Thyroid gland (tissue), 4 donors: ENCODE data around the gene BNIP5. TPM values are rescaled to one million over a fixed set of nuclear protein-coding genes. Genes with fewer than 3 reads are reported as not detected.

Source experiments
- DNase-seq, 2 donors: peaks; one replicate each; pipeline ENCODE4 v3.0.0-alpha.2; 2019
- H3K27ac ChIP-seq, 3 donors: fragments of 200-600 bp; sonication (generic); 1 replicate in 2 of 3; 2 replicates in 1 of 3; pipeline ENCODE4 v1.5.1; 2016 to 2019; ENCODE audit warnings: mild to moderate bottlenecking in 1 of 3, moderate library complexity in 1 of 3
- H3K27me3 ChIP-seq: fragments of 200-600 bp; sonication (generic); one replicate; pipeline ENCODE4 v1.5.1; 2019
- H3K36me3 ChIP-seq, 2 donors: fragments of 200-600 bp; sonication (generic); one replicate each; pipeline ENCODE4 v1.5.1; 2016 to 2019
- H3K4me1 ChIP-seq, 2 donors: fragments of 200-600 bp; sonication (generic); one replicate each; pipeline ENCODE4 v1.5.1; 2017 to 2019
- H3K4me3 ChIP-seq, 3 donors: fragments of 200-600 bp; sonication (generic); replicated peaks in 1 of 3; 1 replicate in 2 of 3; 2 replicates in 1 of 3; pipeline ENCODE4 v1.5.1; 2016; ENCODE audit warnings: mild to moderate bottlenecking in 1 of 3
- H3K9me3 ChIP-seq: fragments of 200-600 bp; sonication (generic); one replicate; pipeline ENCODE4 v1.5.1; 2017
- CTCF ChIP-seq, 6 experiments: fragments of 200-600 bp in 3 of 6; fragments of 450-650 bp in 3 of 6; sonication (generic) in 3 of 6; IDR thresholded peaks; one replicate each; pipeline ENCODE4 v1.5.1; 2016 to 2019; ENCODE audit warnings: antibody characterized with exemption in 6 of 6, mild to moderate bottlenecking in 2 of 6, inconsistent platforms in 1 of 6, moderate library complexity in 1 of 6
- POLR2A ChIP-seq, 2 donors: fragments of 450-650 bp; IDR thresholded peaks; one replicate each; pipeline ENCODE4 v1.6.1; 2017; ENCODE audit warnings: antibody characterized with exemption in 2 of 2, mild to moderate bottlenecking in 2 of 2, moderate library complexity in 1 of 2
- WGBS, 2 donors: methylation state at CpG; one replicate each; pipeline ENCODE4 v1.1.5; 2017; 5-methylcytosine and 5-hydroxymethylcytosine counted together
- intact Hi-C: fragments of 100-400 bp; cut with DNase I; formaldehyde crosslinking; loops from one replicate; pipeline ENCODE4 v1.15.1; 2023
- total RNA-seq, 4 donors: library from RNA; depleted of rRNA; stranded (reverse); fragments of >200 nt; gene quantifications; one replicate each; pipeline ENCODE4 v1.2.3, GENCODE V29; 2016

BNIP5 gene
- total RNA-seq, 4 donors from 2014 or later: not detected

GRCh38 chr6:36357872-36358225 is 21.2 kb upstream of the BNIP5 start:
- Histone ChIP-seq H3K36me3 (no peaks in the 10 kb centered on the region), H3K9me3 (no peaks in the 10 kb centered on the region), H3K4me3 (no peak overlapping the region), H3K4me1 (peaks cover 0 to 18% of the 10 kb centered on the region in 2 donors), H3K27ac (no peak overlapping the region), H3K27me3 (no peaks in the 10 kb centered on the region)
- 86 to 91% methylated on average over 3 of the region's 3 CpGs for WGBS, 2 donors
- intact Hi-C loops: no loop called here
- TF ChIP-seq POLR2A (IDR thresholded peaks at IDR 0.05) (no peak), CTCF (IDR thresholded peaks at IDR 0.05) (no peak)
- DNase-seq: no peak

- intact Hi-C loops: no loop called here
- no peak for TF ChIP-seq CTCF (IDR thresholded peaks at IDR 0.05)
- no peak for TF ChIP-seq POLR2A (IDR thresholded peaks at IDR 0.05)
- WGBS, 2 donors: 72 to 87% methylated on average over 4 of the region's 4 CpGs
- Histone ChIP-seq H3K4me3 (no peak overlapping the region), H3K4me1 (peaks cover 0 to 18% of the 10 kb centered on the region in 2 donors), H3K36me3 (no peaks in the 10 kb centered on the region), H3K9me3 (no peaks in the 10 kb centered on the region), H3K27me3 (no peaks in the 10 kb centered on the region), H3K27ac (no peak overlapping the region)
- no peak for DNase-seq
Measured at GRCh38 chr6:36355819-36356218, 19.1 kb upstream of the BNIP5 start.

GRCh38 chr6:36353411-36353915 is 16.8 kb upstream of the BNIP5 start:
- intact Hi-C loops: no loop called here
- Histone ChIP-seq H3K27ac (no peak overlapping the region), H3K9me3 (no peaks in the 10 kb centered on the region), H3K27me3 (no peaks in the 10 kb centered on the region), H3K4me3 (no peak overlapping the region), H3K4me1 (peaks cover 0 to 7% of the 10 kb centered on the region in 2 donors), H3K36me3 (no peaks in the 10 kb centered on the region)
- no peak for DNase-seq
- TF ChIP-seq POLR2A (IDR thresholded peaks at IDR 0.05) (no peak), CTCF (IDR thresholded peaks at IDR 0.05) (no peak)
- 73 to 86% methylated on average over 4 of the region's 4 CpGs for WGBS, 2 donors

GRCh38 chr6:36352477-36353157 is 15.9 kb upstream of the BNIP5 start:
- TF ChIP-seq CTCF (IDR thresholded peaks at IDR 0.05) (no peak), POLR2A (IDR thresholded peaks at IDR 0.05) (no peak)
- 90% methylated on average over 8 of the region's 8 CpGs for WGBS, 2 donors
- Histone ChIP-seq H3K4me3 (no peak overlapping the region), H3K27me3 (no peaks in the 10 kb centered on the region), H3K36me3 (no peaks in the 10 kb centered on the region), H3K9me3 (no peaks in the 10 kb centered on the region), H3K4me1 (peaks cover 0 to 4% of the 10 kb centered on the region in 2 donors), H3K27ac (no peak overlapping the region)
- intact Hi-C loops: no loop called here
- DNase-seq: no peak

GRCh38 chr6:36350681-36351571 is 14.2 kb upstream of the BNIP5 start:
- no peak for DNase-seq
- Histone ChIP-seq H3K4me3 (no peak overlapping the region), H3K36me3 (no peaks in the 10 kb centered on the region), H3K27ac (no peak overlapping the region), H3K27me3 (no peaks in the 10 kb centered on the region), H3K9me3 (no peaks in the 10 kb centered on the region), H3K4me1 (peaks cover 0 to 6% of the 10 kb centered on the region in 2 donors)
- intact Hi-C loops: no loop called here
- WGBS, 2 donors: 84% methylated on average over 15 of the region's 15 CpGs
- TF ChIP-seq POLR2A (IDR thresholded peaks at IDR 0.05) (no peak), CTCF (IDR thresholded peaks at IDR 0.05) (no peak)
